GM19324 (cell line): ENCODE measurements around the gene WDFY3.

Experiments
- ATAC-seq: cut with Tn5 transposase; IDR thresholded peaks from one replicate; pipeline ENCODE4 v1.9.1; 2021; ENCODE audit warnings: mild to moderate bottlenecking, moderate library complexity; ENCODE audit not compliant: unreplicated experiment, low FRiP score

Gene WDFY3

GRCh38 chr4:84966382-84967242, at the start of gene WDFY3:
TSS of gene WDFY3 (minus strand) at chr4:84966690. CDS start at chr4:84860591, 106,099 bp downstream.
- no peak for ATAC-seq

GRCh38 chr4:85005865-85006377, 39.4 kb upstream of the WDFY3 start:
- no peak for ATAC-seq

- no peak for ATAC-seq
These were observed 33.9 kb upstream of the WDFY3 start for GRCh38 chr4:85000343-85000742.

GRCh38 chr4:84995386-84995785, 28.9 kb upstream of the WDFY3 start:
- no peak for ATAC-seq

- ATAC-seq = no peak
These were observed 27.8 kb upstream of the WDFY3 start for GRCh38 chr4:84994280-84994679.

GRCh38 chr4:84985952-84986351, 19.5 kb upstream of the WDFY3 start:
- ATAC-seq = no peak

- ATAC-seq = no peak
These were observed 10.9 kb upstream of the WDFY3 start for GRCh38 chr4:84977396-84977795.

- ATAC-seq = no peak
These were observed 7.4 kb upstream of the WDFY3 start for GRCh38 chr4:84973856-84974255.

GRCh38 chr4:84971319-84971932, 4.9 kb upstream of the WDFY3 start:
- no peak for ATAC-seq

- ATAC-seq = no peak
These were observed 2.4 kb upstream of the WDFY3 start for GRCh38 chr4:84968925-84969324.

GRCh38 chr4:84967243-84967690, 777 bp upstream of the WDFY3 start:
- no peak for ATAC-seq

- no peak for ATAC-seq
These were observed 723 bp downstream of the WDFY3 start for GRCh38 chr4:84965553-84966381.

- no peak for ATAC-seq
These were observed 1.4 kb downstream of the WDFY3 start for GRCh38 chr4:84964995-84965552.

GRCh38 chr4:84962102-84962501, 4.4 kb downstream of the WDFY3 start:
- no peak for ATAC-seq

GRCh38 chr4:84958434-84958833, 8.1 kb downstream of the WDFY3 start:
- no peak for ATAC-seq

- ATAC-seq = no peak
These were observed 8.7 kb downstream of the WDFY3 start for GRCh38 chr4:84957514-84958420.

GRCh38 chr4:84956014-84956413, 10.5 kb downstream of the WDFY3 start:
- ATAC-seq = no peak

- ATAC-seq = no peak
These were observed 11.4 kb downstream of the WDFY3 start for GRCh38 chr4:84954982-84955567.

- ATAC-seq = no peak
These were observed 13.7 kb downstream of the WDFY3 start for GRCh38 chr4:84952776-84953175.
